Lower leg skin (tissue), 4 donors: ENCODE results near the gene DOCK10. TPM values are rescaled to one million over a fixed set of nuclear protein-coding genes. Genes with fewer than 3 reads are reported as not detected.

ENCODE experiments used
- DNase-seq, 2 donors: peaks; one replicate each; pipeline ENCODE4 v3.0.0-alpha.2; 2019; ENCODE audit warnings: low spot score in 2 of 2
- H3K4me3 ChIP-seq: fragments of 200-600 bp; sonication (generic); 2 replicates; pipeline ENCODE4 v1.5.1; 2017; ENCODE audit warnings: mild to moderate bottlenecking, low read depth; ENCODE audit not compliant: poor library complexity, severe bottlenecking
- CTCF ChIP-seq, 3 donors: fragments of 450-650 bp; IDR thresholded peaks; one replicate each; pipeline ENCODE4 v1.5.1; 2016; ENCODE audit warnings: antibody characterized with exemption in 3 of 3, mild to moderate bottlenecking in 3 of 3, moderate library complexity in 2 of 3
- POLR2A ChIP-seq, 2 donors: fragments of 450-650 bp; IDR thresholded peaks; one replicate each; pipeline ENCODE4 v1.6.1; 2016 to 2017; ENCODE audit warnings: antibody characterized with exemption in 2 of 2, mild to moderate bottlenecking in 1 of 2, moderate library complexity in 1 of 2
- WGBS, 2 donors: methylation state at CpG; one replicate each; pipeline ENCODE4 v1.1.5; 2018; 5-methylcytosine and 5-hydroxymethylcytosine counted together
- intact Hi-C: fragments of 100-400 bp; cut with DNase I; formaldehyde crosslinking; loops from one replicate; pipeline ENCODE4 v1.15.0; 2023; ENCODE audit warnings: low total_unique reads
- total RNA-seq, 4 donors: library from RNA; depleted of rRNA; stranded (reverse); fragments of >200 nt; gene quantifications; one replicate each; pipeline ENCODE4 v1.1.0, GENCODE V29; 2016

DOCK10 gene
- total RNA-seq, 4 donors from 2014 or later = 6.2 to 16.5 (median 14.0) TPM

- no peak overlapping the region for H3K4me3 ChIP-seq
- DNase-seq = no peak
- 30 to 32% methylated on average over 4 of the region's 4 CpGs for WGBS, 2 donors
- TF ChIP-seq CTCF (IDR thresholded peaks at IDR 0.05) = no peak
- no peak for TF ChIP-seq POLR2A (IDR thresholded peaks at IDR 0.05)
- intact Hi-C loops = no loop called here
Observed at GRCh38 chr2:224882291-224883171, 159.7 kb downstream of the DOCK10 start.

DNA sequence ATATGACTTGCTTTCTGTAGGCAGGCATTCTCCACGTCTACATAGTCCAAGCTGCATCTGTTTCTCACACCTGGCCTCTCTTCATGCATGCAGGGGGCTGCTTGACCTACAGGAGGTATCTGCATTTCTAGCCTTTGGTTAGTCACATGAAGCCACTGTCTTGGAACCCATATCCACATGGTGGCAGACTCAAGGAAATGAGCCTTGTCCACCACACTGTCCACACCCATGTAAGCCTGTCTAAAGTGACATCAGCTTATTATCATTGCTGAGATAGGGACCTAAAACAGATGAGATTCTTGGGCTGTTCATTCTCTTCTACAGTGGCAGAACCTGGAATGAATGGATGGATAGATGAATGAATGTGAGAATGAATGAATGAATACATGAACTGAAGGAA lies 160.4 kb downstream of the DOCK10 start:
- WGBS, 2 donors = 82 to 88% methylated on average over 1 of the region's 1 CpG
- no peak overlapping the region for H3K4me3 ChIP-seq
- DNase-seq = no peak
- no peak for TF ChIP-seq CTCF (IDR thresholded peaks at IDR 0.05)
- no peak for TF ChIP-seq POLR2A (IDR thresholded peaks at IDR 0.05)
- intact Hi-C loops = no loop called here

GRCh38 chr2:224876522-224876921 lies 165.7 kb downstream of the DOCK10 start:
- intact Hi-C loops = no loop called here
- H3K4me3 ChIP-seq = no peak overlapping the region
- no peak for TF ChIP-seq CTCF (IDR thresholded peaks at IDR 0.05)
- TF ChIP-seq POLR2A (IDR thresholded peaks at IDR 0.05) = no peak
- no peak for DNase-seq
- 91 to 92% methylated on average over 6 of the region's 6 CpGs for WGBS, 2 donors

DNA sequence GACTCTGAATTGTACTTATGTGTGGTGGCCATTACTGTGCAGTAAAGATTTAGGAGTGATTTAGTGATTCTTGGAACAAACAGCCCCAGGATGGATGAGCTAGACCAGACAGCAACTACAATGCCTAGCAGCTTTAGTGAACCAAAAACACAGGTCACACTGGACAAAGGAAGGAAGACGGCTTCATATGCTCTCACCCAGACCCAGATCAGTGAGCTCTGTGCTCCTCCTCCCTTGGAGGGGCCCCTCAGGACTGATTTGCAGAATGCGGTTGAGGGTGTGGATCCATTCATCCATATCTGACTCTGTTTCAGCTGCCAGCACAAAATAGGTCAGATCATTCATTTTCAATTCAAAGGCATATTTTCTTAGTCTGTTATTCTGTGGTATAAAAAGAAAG lies 166.4 kb downstream of the DOCK10 start:
- no peak for DNase-seq
- H3K4me3 ChIP-seq = no peak overlapping the region
- intact Hi-C loops = no loop called here
- TF ChIP-seq CTCF (IDR thresholded peaks at IDR 0.05) (no peak), POLR2A (IDR thresholded peaks at IDR 0.05) (no peak)
- WGBS, 2 donors = 76 to 97% methylated on average over 2 of the region's 2 CpGs

DNA sequence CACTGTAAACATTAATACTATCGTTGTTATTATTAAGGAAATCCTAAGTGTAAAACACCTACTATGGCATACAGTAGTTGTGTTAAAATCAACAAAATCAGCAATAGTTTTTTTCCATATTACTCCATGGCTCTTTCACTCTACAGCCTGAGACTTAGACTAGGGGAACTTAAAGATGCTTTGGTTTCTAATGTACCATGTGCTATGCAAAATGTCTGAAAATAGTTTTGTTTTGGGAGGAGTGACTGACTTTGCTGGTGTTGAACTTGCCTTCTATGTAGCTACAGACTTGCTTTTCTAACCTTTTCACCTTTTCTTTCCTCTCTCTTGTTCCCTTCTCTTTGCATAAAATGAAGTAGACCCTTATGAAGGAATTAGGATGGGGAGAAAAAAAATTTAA lies 167.1 kb downstream of the DOCK10 start:
- 97% methylated on average over 1 of the region's 1 CpG for WGBS, 2 donors
- no peak overlapping the region for H3K4me3 ChIP-seq
- TF ChIP-seq CTCF (IDR thresholded peaks at IDR 0.05) (no peak), POLR2A (IDR thresholded peaks at IDR 0.05) (no peak)
- intact Hi-C loops = no loop called here
- DNase-seq = no peak
